ENCODE measurements around the gene TMPRSS6.

The TMPRSS6 gene

DNA sequence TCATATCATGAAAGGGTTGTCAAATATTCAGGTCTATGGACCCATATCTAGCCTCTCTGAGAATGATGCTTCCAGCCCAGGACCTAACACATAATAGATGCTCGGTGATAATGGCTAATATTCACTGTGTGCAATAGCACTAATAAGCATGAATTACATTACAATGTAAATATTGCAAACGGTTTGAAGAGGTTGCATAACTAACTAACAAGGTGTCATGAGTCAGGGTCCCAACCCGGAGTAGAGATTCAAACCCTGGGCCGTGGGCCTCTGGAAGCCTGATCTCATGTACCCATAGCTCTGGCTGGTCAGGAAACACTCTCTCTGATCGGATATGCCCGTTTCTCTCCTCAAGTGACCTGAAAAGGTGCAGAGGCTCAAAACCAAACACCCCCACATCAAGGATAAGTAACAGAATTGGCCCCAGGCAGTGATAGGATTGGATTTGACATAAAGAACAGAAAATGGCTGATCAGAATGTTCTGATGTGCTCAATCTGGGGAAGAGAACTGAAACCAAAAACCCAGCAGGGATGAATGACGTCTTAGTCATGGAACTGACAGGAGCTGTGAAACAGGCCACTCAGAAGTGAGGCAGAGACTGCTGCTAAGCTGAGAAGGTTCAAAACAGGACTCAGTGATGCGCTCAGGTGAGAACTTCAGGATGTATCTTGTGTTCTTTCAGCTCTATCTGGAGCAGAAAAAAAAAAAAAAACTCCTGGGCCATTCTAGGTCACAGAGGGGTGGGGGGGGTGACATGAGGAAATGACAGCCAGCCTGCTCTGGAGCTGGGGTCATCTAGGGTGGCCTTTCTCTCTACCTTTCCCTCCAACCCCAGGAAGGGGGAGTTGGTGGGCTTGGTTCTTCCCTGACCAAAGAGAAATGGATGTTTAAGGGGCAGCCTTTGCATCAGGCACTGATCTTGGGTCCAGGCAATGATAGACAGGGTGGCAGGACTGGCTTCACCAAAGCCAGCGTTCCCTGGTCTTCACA lies 64.6 kb downstream of the TMPRSS6 start:
- DNase-seq (ENCODE audit: low spot score), result no peak
- in situ Hi-C loops (cut with MboI; ENCODE audit: low sequenced_read_pairs, unreplicated experiment), result no loop called here
- TF ChIP-seq CTCF (IDR thresholded peaks at IDR 0.05; ENCODE audit: borderline replicate concordance, control extremely low read depth, extremely low read depth, insufficient read depth, missing control alignments), result no peak

- in situ Hi-C loops (cut with MboI; ENCODE audit: low sequenced_read_pairs, unreplicated experiment), result no loop called here
- peak; percentile 93 for DNase-seq (ENCODE audit: low spot score)
- TF ChIP-seq CTCF (IDR thresholded peaks at IDR 0.05; ENCODE audit: borderline replicate concordance, control extremely low read depth, extremely low read depth, insufficient read depth, missing control alignments), result peak; percentile 89
Measured at GRCh38 chr22:37043828-37044538, 65.5 kb downstream of the TMPRSS6 start.

- no peak for TF ChIP-seq CTCF (IDR thresholded peaks at IDR 0.05; ENCODE audit: borderline replicate concordance, control extremely low read depth, extremely low read depth, insufficient read depth, missing control alignments)
- no peak for DNase-seq (ENCODE audit: low spot score)
- in situ Hi-C loops (cut with MboI; ENCODE audit: low sequenced_read_pairs, unreplicated experiment), result no loop called here
Measured at GRCh38 chr22:37043209-37043827, 66.2 kb downstream of the TMPRSS6 start.

DNA sequence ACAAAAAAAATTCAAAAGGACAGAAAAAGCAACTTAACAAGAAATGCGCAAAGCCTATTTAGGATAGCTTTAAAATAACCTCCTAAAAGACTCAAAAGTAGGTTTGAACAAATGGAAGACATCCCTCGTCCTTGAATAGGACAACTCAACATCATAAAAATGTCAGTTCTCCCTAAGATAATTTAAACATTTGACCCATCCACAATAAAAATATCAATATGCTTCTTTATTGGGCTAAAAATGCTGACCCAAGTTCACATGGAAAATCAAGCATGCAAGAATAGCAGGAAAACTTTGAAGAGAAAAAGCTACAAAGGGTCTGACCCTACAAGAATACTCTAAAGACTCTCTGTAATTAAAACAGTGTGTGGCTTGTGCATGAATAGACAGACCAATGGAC lies 70.0 kb downstream of the TMPRSS6 start:
- no peak for DNase-seq (ENCODE audit: low spot score)
- no peak for TF ChIP-seq CTCF (IDR thresholded peaks at IDR 0.05; ENCODE audit: borderline replicate concordance, control extremely low read depth, extremely low read depth, insufficient read depth, missing control alignments)
- in situ Hi-C loops (cut with MboI; ENCODE audit: low sequenced_read_pairs, unreplicated experiment), result no loop called here

DNA sequence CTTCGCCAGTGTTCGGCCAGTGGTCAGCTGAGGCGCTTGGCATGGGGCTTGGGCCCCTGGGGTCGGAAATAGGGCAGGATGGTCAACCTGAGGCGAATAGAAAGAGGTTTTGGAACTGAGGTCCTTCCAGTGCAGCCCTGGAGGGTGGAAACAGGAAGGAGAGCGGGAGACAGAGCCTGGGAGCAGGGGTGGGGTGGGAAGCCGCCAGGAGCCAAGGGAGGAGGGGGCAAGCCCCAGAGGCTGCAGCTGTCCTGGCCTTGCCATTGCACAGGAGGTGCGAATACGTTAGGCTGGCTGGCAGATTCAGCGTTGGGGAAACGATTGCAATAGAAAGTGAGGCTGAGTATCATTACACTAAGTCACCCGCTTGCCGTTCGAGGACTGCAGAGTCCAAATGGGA lies 71.8 kb downstream of the TMPRSS6 start:
- DNase-seq (ENCODE audit: low spot score), result no peak
- no peak for TF ChIP-seq CTCF (IDR thresholded peaks at IDR 0.05; ENCODE audit: borderline replicate concordance, control extremely low read depth, extremely low read depth, insufficient read depth, missing control alignments)
- in situ Hi-C loops (cut with MboI; ENCODE audit: low sequenced_read_pairs, unreplicated experiment), result no loop called here

GRCh38 chr22:37036655-37037377 lies 72.7 kb downstream of the TMPRSS6 start:
- DNase-seq (ENCODE audit: low spot score), result no peak
- TF ChIP-seq CTCF (IDR thresholded peaks at IDR 0.05; ENCODE audit: borderline replicate concordance, control extremely low read depth, extremely low read depth, insufficient read depth, missing control alignments), result no peak
- in situ Hi-C loops (cut with MboI; ENCODE audit: low sequenced_read_pairs, unreplicated experiment), result no loop called here

Data from GM13976 (cell line).